Mesodermal cell (in vitro differentiated cells): ENCODE data around the gene MEX3A.

ENCODE experiments used
- H3K27ac ChIP-seq: 2 replicates; pipeline ENCODE4 v1.7.0; 2013; ENCODE audit warnings: mild to moderate bottlenecking, low read depth, low read length, moderate library complexity; ENCODE audit not compliant: severe bottlenecking
- H3K36me3 ChIP-seq: 2 replicates; pipeline ENCODE4 v1.7.1; 2013; ENCODE audit warnings: mild to moderate bottlenecking, low read length, moderate library complexity; ENCODE audit not compliant: control insufficient read depth, insufficient read depth
- H3K4me1 ChIP-seq: one replicate; pipeline ENCODE4 v1.7.1; 2013; ENCODE audit warnings: mild to moderate bottlenecking, low read length; ENCODE audit not compliant: insufficient read depth, control insufficient read depth, poor library complexity, severe bottlenecking
- H3K4me3 ChIP-seq: 2 replicates; pipeline ENCODE4 v1.7.0; 2013; ENCODE audit warnings: low read length, control low read depth, mild to moderate bottlenecking; ENCODE audit not compliant: insufficient read depth, poor library complexity, severe bottlenecking; ENCODE audit errors: extremely low read depth
- H3K9me3 ChIP-seq: 2 replicates; pipeline ENCODE4 v1.7.1; 2013; ENCODE audit warnings: mild to moderate bottlenecking, low read length, moderate library complexity; ENCODE audit not compliant: control insufficient read depth
- WGBS, 2 experiments: methylation state at CpG; one replicate each; pipeline ENCODE4 v1.1.5; 2013; ENCODE audit warnings: missing lambda C conversion rate in 2 of 2; ENCODE audit not compliant: insufficient coverage in 2 of 2; 5-methylcytosine and 5-hydroxymethylcytosine counted together

MEX3A gene

GRCh38 chr1:156083800-156084790, 1.8 kb upstream of the MEX3A start:
- Histone ChIP-seq H3K4me3 (peak overlapping the region; percentile 83), H3K27ac (peak overlapping the region; percentile 94), H3K36me3 (peaks cover 40% of the 10 kb centered on the region), H3K4me1 (peaks cover 18% of the 10 kb centered on the region), H3K9me3 (no peaks in the 10 kb centered on the region)
- 11 to 40% methylated on average over 1 to 3 of the region's 7 CpGs for WGBS, 2 experiments

GRCh38 chr1:156081917-156082308, 352 bp downstream of the MEX3A start:
- H3K27ac ChIP-seq = peak overlapping the region; percentile 94
- H3K4me3 ChIP-seq = peak overlapping the region; percentile 83
- WGBS, 2 experiments = 0% methylated on average over 1 to 3 of the region's 10 CpGs
- peaks cover 26% of the 10 kb centered on the region for H3K4me1 ChIP-seq
- H3K9me3 ChIP-seq = no peaks in the 10 kb centered on the region
- peaks cover 44% of the 10 kb centered on the region for H3K36me3 ChIP-seq

- no peaks in the 10 kb centered on the region for H3K9me3 ChIP-seq
- H3K4me3 ChIP-seq = peak overlapping the region; percentile 83
- H3K27ac ChIP-seq = peak overlapping the region; percentile 94
- H3K4me1 ChIP-seq = peaks cover 26% of the 10 kb centered on the region
- peaks cover 48% of the 10 kb centered on the region for H3K36me3 ChIP-seq
- 0% methylated on average over 13 to 28 of the region's 61 CpGs for WGBS, 2 experiments
Measured at GRCh38 chr1:156081180-156081916, 917 bp downstream of the MEX3A start.

DNA sequence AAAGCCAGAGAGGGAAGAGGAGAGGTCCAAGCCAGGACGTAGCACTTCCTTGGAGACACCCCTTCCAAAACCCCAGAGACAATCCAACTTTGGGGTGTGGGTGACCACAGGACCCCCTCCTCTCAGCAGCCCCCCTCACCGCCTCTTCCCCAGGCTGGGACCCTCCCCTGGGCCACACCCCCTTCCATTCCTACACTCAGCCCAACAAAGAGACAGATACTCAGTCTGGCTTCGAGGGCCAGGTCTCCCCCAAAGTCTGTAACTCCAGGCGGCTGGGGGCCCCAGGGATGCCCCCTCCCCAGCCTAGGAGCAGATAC, 1.4 kb downstream of the MEX3A start:
- H3K4me3 ChIP-seq = peak overlapping the region; percentile 83
- peaks cover 50% of the 10 kb centered on the region for H3K36me3 ChIP-seq
- peaks cover 26% of the 10 kb centered on the region for H3K4me1 ChIP-seq
- peak overlapping the region; percentile 6 for H3K27ac ChIP-seq
- H3K9me3 ChIP-seq = no peaks in the 10 kb centered on the region
- 0% methylated on average over 2 to 3 of the region's 4 CpGs for WGBS, 2 experiments

- Histone ChIP-seq H3K4me1 (peaks cover 31% of the 10 kb centered on the region), H3K9me3 (no peaks in the 10 kb centered on the region), H3K4me3 (peak overlapping the region; percentile 83), H3K27ac (peak overlapping the region; percentile 49), H3K36me3 (peaks cover 50% of the 10 kb centered on the region)
- WGBS, 2 experiments = 0% methylated on average over 2 to 6 of the region's 8 CpGs
Measured at GRCh38 chr1:156080241-156080862, 1.9 kb downstream of the MEX3A start.

DNA sequence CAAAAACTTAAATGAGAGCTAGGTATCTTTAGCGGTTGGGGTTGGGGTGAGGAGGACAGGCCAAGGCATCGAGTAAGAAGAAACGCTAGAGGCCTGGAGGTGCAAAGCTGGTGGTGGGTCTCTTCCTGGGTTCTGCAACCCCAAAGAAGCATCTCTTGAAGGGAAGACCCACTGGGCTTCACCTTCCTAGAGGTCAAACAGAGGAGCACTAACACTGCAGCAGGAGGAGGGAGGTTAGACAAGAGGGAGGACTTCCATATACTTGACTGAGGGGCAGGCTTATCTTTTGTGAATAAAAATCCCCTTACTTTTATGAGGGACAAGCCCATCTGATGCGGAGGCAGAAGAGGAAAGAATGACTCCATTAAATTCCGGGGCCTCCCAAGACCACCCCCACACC, 2.5 kb downstream of the MEX3A start:
- Histone ChIP-seq H3K36me3 (peaks cover 51% of the 10 kb centered on the region), H3K4me1 (peaks cover 37% of the 10 kb centered on the region), H3K4me3 (peak overlapping the region; percentile 83), H3K9me3 (no peaks in the 10 kb centered on the region), H3K27ac (no peak overlapping the region)
- 58 to 82% methylated on average over 4 to 5 of the region's 5 CpGs for WGBS, 2 experiments

DNA sequence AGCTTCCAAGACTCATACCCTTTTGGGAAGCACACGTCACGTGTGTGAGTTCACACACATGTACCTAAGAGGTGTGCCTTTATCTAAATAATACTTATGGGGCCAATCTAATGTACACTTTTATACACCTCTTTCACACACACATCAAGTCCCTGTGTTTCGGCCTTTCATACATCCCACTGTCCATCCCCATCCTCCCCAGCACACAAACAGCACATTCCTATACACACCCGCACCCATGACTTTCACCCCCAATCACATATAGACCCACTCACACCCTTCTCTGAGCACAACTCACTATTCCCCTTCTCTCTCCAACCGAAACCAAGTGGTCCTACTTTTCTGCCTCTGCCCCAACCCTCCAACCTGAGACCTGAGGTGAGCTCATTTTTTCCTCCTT, 3.5 kb downstream of the MEX3A start:
- peak overlapping the region; percentile 17 for H3K4me3 ChIP-seq
- whole genome bisulfite sequencing, 2 experiments = 76 to 93% methylated on average over 4 of the region's 5 CpGs
- peaks cover 56% of the 10 kb centered on the region for H3K36me3 ChIP-seq
- H3K9me3 ChIP-seq = no peaks in the 10 kb centered on the region
- H3K27ac ChIP-seq = no peak overlapping the region
- H3K4me1 ChIP-seq = peaks cover 45% of the 10 kb centered on the region

DNA sequence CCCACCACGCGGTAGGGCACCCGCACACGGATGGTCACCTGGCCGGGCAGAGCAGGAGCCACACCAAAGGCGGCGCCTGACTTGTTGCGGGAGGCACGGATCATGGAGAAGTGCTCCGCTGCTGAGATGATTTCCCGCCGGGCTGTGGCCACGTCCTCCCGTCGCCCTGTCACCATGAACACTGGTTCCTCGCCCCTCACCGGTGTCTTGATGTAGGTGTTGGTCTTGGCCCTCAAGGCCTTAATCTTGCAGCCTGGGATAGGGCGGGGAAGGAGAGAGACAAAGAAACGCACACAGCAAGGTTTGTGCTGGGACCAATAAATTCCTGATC, 4.9 kb downstream of the MEX3A start:
- H3K36me3 ChIP-seq = peaks cover 68% of the 10 kb centered on the region
- H3K4me1 ChIP-seq = peaks cover 46% of the 10 kb centered on the region
- peak overlapping the region; percentile 41 for H3K27ac ChIP-seq
- 83 to 91% methylated on average over 12 to 18 of the region's 19 CpGs for WGBS, 2 experiments
- no peaks in the 10 kb centered on the region for H3K9me3 ChIP-seq
- no peak overlapping the region for H3K4me3 ChIP-seq

GRCh38 chr1:156076609-156077429, 5.4 kb downstream of the MEX3A start:
- Histone ChIP-seq H3K9me3 (no peaks in the 10 kb centered on the region), H3K36me3 (peaks cover 70% of the 10 kb centered on the region), H3K4me3 (peak overlapping the region; percentile 8), H3K27ac (peak overlapping the region; percentile 41), H3K4me1 (peaks cover 46% of the 10 kb centered on the region)
- 50 to 52% methylated on average over 63 to 73 of the region's 73 CpGs for WGBS, 2 experiments

DNA sequence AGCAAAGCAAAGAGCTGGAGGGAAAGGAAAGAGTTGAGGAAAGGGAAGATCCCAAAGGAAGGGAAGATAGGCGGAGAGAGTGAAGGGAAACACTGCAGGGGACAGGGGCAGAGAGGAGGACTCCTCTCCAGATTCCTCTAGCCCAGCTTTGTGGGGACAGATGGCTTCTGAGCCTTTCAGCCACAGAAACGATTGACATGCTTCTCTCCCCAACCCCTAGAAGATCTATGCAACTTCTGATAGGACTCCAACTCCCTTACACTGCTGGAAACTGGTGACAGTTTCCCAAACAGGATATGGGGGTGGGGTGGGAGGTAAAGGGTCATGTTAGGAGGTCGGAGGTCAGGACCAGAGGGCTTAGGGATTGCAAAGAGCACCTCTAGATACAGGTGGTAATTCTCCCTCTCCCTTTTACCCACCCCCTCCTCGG, 6.5 kb downstream of the MEX3A start:
- Histone ChIP-seq H3K27ac (peak overlapping the region; percentile 41), H3K4me1 (peaks cover 46% of the 10 kb centered on the region)

More for the DNA sequence above, 6.5 kb downstream of the MEX3A start:
- Histone ChIP-seq H3K36me3 (peaks cover 70% of the 10 kb centered on the region), H3K4me3 (no peak overlapping the region), H3K9me3 (no peaks in the 10 kb centered on the region)
- WGBS, 2 experiments = 58% methylated on average over 2 of the region's 4 CpGs; no CpG with 5 or more reads in 1 of the 2 experiments
